Testis (tissue), 3 donors: Measurements from ENCODE around the gene CARS1. TPM values are rescaled to one million over a fixed set of nuclear protein-coding genes. Genes with fewer than 3 reads are reported as not detected.

Source experiments
- DNase-seq: peaks from one replicate; pipeline ENCODE4 v3.0.0-alpha.2; 2019
- H3K27ac ChIP-seq, 2 donors: fragments of 200-600 bp; sonication (generic); one replicate each; pipeline ENCODE4 v1.5.1; 2019
- H3K27me3 ChIP-seq: fragments of 200-600 bp; sonication (generic); one replicate; pipeline ENCODE4 v1.5.1; 2019
- H3K36me3 ChIP-seq: fragments of 200-600 bp; sonication (generic); one replicate; pipeline ENCODE4 v1.5.1; 2017; ENCODE audit warnings: low read depth; ENCODE audit errors: missing control alignments
- H3K4me1 ChIP-seq: fragments of 200-600 bp; sonication (generic); one replicate; pipeline ENCODE4 v1.5.1; 2019
- H3K4me3 ChIP-seq, 2 donors: fragments of 200-600 bp; sonication (generic); one replicate each; pipeline ENCODE4 v1.5.1; 2017 to 2019
- H3K9me3 ChIP-seq: fragments of 200-600 bp; sonication (generic); one replicate; pipeline ENCODE4 v1.5.1; 2017
- POLR2A ChIP-seq: fragments of 450-650 bp; IDR thresholded peaks from one replicate; pipeline ENCODE4 v1.6.1; 2017; ENCODE audit warnings: antibody characterized with exemption, mild to moderate bottlenecking, moderate library complexity
- WGBS, 2 donors: methylation state at CpG; one replicate each; pipeline ENCODE4 v1.1.5; 2018; 5-methylcytosine and 5-hydroxymethylcytosine counted together
- intact Hi-C: fragments of 100-400 bp; cut with DNase I; formaldehyde crosslinking; loops from one replicate; pipeline ENCODE4 v1.15.1; 2023; ENCODE audit warnings: low total_unique reads
- polyA plus RNA-seq: library from polyadenylated mRNA; stranded (reverse); fragments of 350-450 nt; fragmentation: Illumina TruSeq; extraction: RNeasy Lipid Tissue Mini Kit (QIAGEN cat#74804); gene quantifications from one replicate; pipeline ENCODE4 v1.2.3, GENCODE V29; 2014; ENCODE audit warnings: low read depth, low replicate concordance; ENCODE audit not compliant: insufficient read depth
- total RNA-seq, 2 donors: library from RNA; depleted of rRNA; stranded (reverse); fragments of >200 nt; gene quantifications; one replicate each; pipeline ENCODE4 v1.2.3, GENCODE V29; 2016
- TF ChIP-seq, protein P1 (sequence below), 3 experiments: fragments of 450-650 bp in 2 of 3; fragments of 200-600 bp in 1 of 3; sonication (generic) in 1 of 3; IDR thresholded peaks; one replicate each; pipeline ENCODE4 v1.5.1; 2016 to 2019; ENCODE audit warnings: antibody characterized with exemption in 3 of 3, mild to moderate bottlenecking in 2 of 3, moderate library complexity in 1 of 3

CARS1 gene
- total and polyA plus RNA-seq, 3 donors from 2014 or later: 34.8 to 48.2 (median 43.8) TPM

DNA sequence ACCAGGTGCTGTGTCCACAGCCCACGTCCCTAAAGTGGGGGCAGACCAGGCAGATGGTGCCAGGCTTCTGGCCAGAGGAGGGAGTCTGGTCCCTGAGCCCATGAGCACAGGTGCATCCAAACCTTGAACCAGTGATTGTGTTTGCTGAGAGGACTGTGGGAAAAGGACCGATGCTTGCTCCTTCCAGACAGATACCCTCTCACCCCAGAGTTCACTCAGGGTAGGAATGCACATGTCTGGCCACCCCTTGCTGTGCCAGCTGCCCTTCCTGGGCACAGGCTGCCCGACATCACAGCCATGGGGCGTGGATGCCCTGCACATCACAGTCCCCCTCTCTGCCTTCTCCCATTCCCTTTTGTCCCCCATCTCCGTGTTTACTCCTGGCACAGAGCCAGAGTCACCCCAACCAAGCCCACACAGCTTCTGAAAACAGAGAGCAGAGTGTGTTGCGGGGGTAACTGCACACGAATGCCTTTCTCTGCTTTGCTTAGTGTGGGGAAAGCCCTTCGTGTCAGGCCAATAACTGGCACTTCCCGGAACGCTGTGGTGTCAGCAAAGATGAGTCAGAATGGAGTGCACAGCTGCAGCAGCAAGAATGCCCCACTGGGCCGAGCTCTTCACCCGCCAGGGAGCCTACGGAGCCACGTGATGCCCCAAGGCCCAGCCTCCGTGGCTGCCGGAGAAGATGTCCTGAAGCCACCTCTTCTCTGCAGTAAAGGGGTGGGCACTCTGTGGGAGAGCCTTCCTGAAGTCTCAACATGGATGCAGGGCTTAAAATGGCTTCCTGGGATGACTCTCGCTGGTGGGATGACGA, 7.6 kb downstream of the CARS1 start:
- intact Hi-C loops: no loop called here
- 73 to 86% methylated on average over 13 to 18 of the region's 18 CpGs for WGBS, 2 donors
- H3K9me3 ChIP-seq: no peaks in the 10 kb centered on the region
- H3K4me1 ChIP-seq: no peaks in the 10 kb centered on the region
- peak; percentile 29 for DNase-seq
- no peaks in the 10 kb centered on the region for H3K36me3 ChIP-seq
- no peak overlapping the region for H3K27ac ChIP-seq
- H3K27me3 ChIP-seq: no peaks in the 10 kb centered on the region
- TF ChIP-seq POLR2A: no peak
- TF ChIP-seq, protein P1, sequence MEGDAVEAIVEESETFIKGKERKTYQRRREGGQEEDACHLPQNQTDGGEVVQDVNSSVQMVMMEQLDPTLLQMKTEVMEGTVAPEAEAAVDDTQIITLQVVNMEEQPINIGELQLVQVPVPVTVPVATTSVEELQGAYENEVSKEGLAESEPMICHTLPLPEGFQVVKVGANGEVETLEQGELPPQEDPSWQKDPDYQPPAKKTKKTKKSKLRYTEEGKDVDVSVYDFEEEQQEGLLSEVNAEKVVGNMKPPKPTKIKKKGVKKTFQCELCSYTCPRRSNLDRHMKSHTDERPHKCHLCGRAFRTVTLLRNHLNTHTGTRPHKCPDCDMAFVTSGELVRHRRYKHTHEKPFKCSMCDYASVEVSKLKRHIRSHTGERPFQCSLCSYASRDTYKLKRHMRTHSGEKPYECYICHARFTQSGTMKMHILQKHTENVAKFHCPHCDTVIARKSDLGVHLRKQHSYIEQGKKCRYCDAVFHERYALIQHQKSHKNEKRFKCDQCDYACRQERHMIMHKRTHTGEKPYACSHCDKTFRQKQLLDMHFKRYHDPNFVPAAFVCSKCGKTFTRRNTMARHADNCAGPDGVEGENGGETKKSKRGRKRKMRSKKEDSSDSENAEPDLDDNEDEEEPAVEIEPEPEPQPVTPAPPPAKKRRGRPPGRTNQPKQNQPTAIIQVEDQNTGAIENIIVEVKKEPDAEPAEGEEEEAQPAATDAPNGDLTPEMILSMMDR (IDR thresholded peaks at IDR 0.05): no peak
- H3K4me3 ChIP-seq: no peak overlapping the region

- Histone ChIP-seq H3K36me3 (no peaks in the 10 kb centered on the region), H3K4me1 (no peaks in the 10 kb centered on the region), H3K27me3 (no peaks in the 10 kb centered on the region), H3K27ac (no peak overlapping the region), H3K9me3 (no peaks in the 10 kb centered on the region), H3K4me3 (no peak overlapping the region)
- DNase-seq: no peak
- TF ChIP-seq, protein P1 (IDR thresholded peaks at IDR 0.05): no peak
- intact Hi-C loops: no loop called here
- 86 to 94% methylated on average over 4 to 16 of the region's 16 CpGs for WGBS, 2 donors
Measured at GRCh38 chr11:3047637-3048036, 9.6 kb downstream of the CARS1 start.

GRCh38 chr11:3046641-3047040, 10.6 kb downstream of the CARS1 start:
- no peaks in the 10 kb centered on the region for H3K36me3 ChIP-seq
- H3K9me3 ChIP-seq: no peaks in the 10 kb centered on the region
- no peak overlapping the region for H3K4me3 ChIP-seq
- no peak for DNase-seq
- H3K27ac ChIP-seq: no peak overlapping the region
- WGBS, 2 donors: 89 to 97% methylated on average over 8 of the region's 8 CpGs
- no peaks in the 10 kb centered on the region for H3K27me3 ChIP-seq
- H3K4me1 ChIP-seq: no peaks in the 10 kb centered on the region
- intact Hi-C loops: no loop called here
- TF ChIP-seq POLR2A: no peak
- TF ChIP-seq, protein P1 (IDR thresholded peaks at IDR 0.05): no peak

- H3K27me3 ChIP-seq: no peaks in the 10 kb centered on the region
- H3K9me3 ChIP-seq: no peaks in the 10 kb centered on the region
- 83 to 86% methylated on average over 4 to 12 of the region's 12 CpGs for WGBS, 2 donors
- H3K4me3 ChIP-seq: no peak overlapping the region
- no peaks in the 10 kb centered on the region for H3K36me3 ChIP-seq
- H3K27ac ChIP-seq: no peak overlapping the region
- intact Hi-C loops: no loop called here
- H3K4me1 ChIP-seq: no peaks in the 10 kb centered on the region
- no peak for DNase-seq
- TF ChIP-seq, protein P1 (IDR thresholded peaks at IDR 0.05): no peak
- no peak for TF ChIP-seq POLR2A
Measured at GRCh38 chr11:3046190-3046589, 11.0 kb downstream of the CARS1 start.

DNA sequence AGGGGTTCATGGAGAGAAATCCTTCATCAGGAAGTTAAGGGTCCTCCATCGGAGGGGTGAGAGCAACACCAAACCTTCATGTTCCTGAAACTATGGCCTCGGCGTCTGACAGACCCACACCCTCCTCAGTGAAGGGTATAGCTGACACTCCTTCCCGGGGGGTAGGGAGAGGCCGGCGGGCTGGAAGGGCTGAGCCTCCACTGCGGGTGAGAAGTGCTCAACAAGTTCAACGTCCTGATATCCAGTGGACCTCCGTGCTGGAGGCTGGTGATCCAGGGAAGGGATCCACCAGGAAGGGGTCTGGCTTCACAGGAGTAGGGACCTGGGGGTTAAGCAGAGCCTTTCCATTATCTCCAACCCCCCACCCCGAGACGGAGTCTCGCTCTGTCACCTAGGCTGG, 12.3 kb downstream of the CARS1 start:
- Histone ChIP-seq H3K27ac (no peak overlapping the region), H3K9me3 (no peaks in the 10 kb centered on the region), H3K36me3 (no peaks in the 10 kb centered on the region), H3K4me3 (no peak overlapping the region), H3K27me3 (no peaks in the 10 kb centered on the region), H3K4me1 (no peaks in the 10 kb centered on the region)
- 82 to 94% methylated on average over 10 to 12 of the region's 12 CpGs for WGBS, 2 donors
- intact Hi-C loops: no loop called here
- DNase-seq: no peak
- TF ChIP-seq, protein P1 (IDR thresholded peaks at IDR 0.05): no peak
- TF ChIP-seq POLR2A: no peak
